Cardiac septum (tissue), 1 donor: ENCODE results near the gene POU2AF1. TPM values are rescaled to one million over a fixed set of nuclear protein-coding genes. Genes with fewer than 3 reads are reported as not detected.
A peak's percentile ranks its signal among the peaks of the same experiment; 100 is the strongest.

Source experiments
- DNase-seq: peaks from one replicate; pipeline ENCODE4 v3.0.0-alpha.2; 2020; ENCODE audit warnings: low spot score
- intact Hi-C: fragments of 100-400 bp; cut with DNase I; formaldehyde crosslinking; loops from one replicate; pipeline ENCODE4 v1.14.0; 2022
- long read RNA-seq: library from polyadenylated mRNA; unstranded; transcript quantifications from one replicate; pipeline ENCODE4 v2.0.0, GENCODE V29; 2021
- total RNA-seq: library from RNA; stranded (reverse); fragmentation: NEBNext Ultra II Directional; extraction: Animal tissue kit (Norgen Biotek cat#: 25700); gene quantifications from one replicate; pipeline ENCODE4 v1.2.1, GENCODE V29; 2021
- donor health status: DM: no; HTN: no; CAD: no.

Gene POU2AF1
- 0.13 TPM for total RNA-seq
- long read RNA-seq, result 0 reads

- intact Hi-C loops, result no loop called here
- no peak for DNase-seq
Observed at GRCh38 chr11:111378861-111379601, at the start of gene POU2AF1. POU2AF1 (minus strand) TSS chr11:111379275; CDS start chr11:111379177, 98 bp downstream.

GRCh38 chr11:111428113-111428876 lies 49.2 kb upstream of the POU2AF1 start:
- DNase-seq, result peak; percentile 4

GRCh38 chr11:111427471-111427912 lies 48.4 kb upstream of the POU2AF1 start:
- intact Hi-C loops, result no loop called here
- no peak for DNase-seq

More at GRCh38 chr11:111428113-111428876, 49.2 kb upstream of the POU2AF1 start:
- intact Hi-C loops, result no loop called here

GRCh38 chr11:111426617-111427016 lies 47.5 kb upstream of the POU2AF1 start:
- DNase-seq, result peak; percentile 39
- intact Hi-C loops, result no loop called here

GRCh38 chr11:111423250-111423615 lies 44.2 kb upstream of the POU2AF1 start:
- DNase-seq, result no peak
- intact Hi-C loops, result loop anchor here (2.0 to 5.0 kb wide), 2 partner anchors 126 to 140 kb away; partner anchors contain the start of gene POU2AF3

- intact Hi-C loops, result loop anchor here (2.0 to 5.0 kb wide), 2 partner anchors 125 to 140 kb away; partner anchors contain the start of gene POU2AF3
- DNase-seq, result no peak
Observed at GRCh38 chr11:111422494-111423249, 43.6 kb upstream of the POU2AF1 start.

- intact Hi-C loops, result loop anchor here (5.0 kb wide), 1 partner anchor 124 kb away; the partner anchor contains the start of gene POU2AF3
- no peak for DNase-seq
Observed at GRCh38 chr11:111421251-111421650, 42.2 kb upstream of the POU2AF1 start.

- DNase-seq, result no peak
- intact Hi-C loops, result loop anchor here (5.0 kb wide), 1 partner anchor 122 kb away; the partner anchor contains the start of gene POU2AF3
Observed at GRCh38 chr11:111419641-111420327, 40.7 kb upstream of the POU2AF1 start.

GRCh38 chr11:111419181-111419580 lies 40.1 kb upstream of the POU2AF1 start:
- intact Hi-C loops, result no loop called here
- no peak for DNase-seq

- intact Hi-C loops, result no loop called here
- no peak for DNase-seq
Observed at GRCh38 chr11:111418436-111418787, 39.3 kb upstream of the POU2AF1 start.

- DNase-seq, result no peak
- intact Hi-C loops, result no loop called here
Observed at GRCh38 chr11:111417766-111418435, 38.8 kb upstream of the POU2AF1 start.

- intact Hi-C loops, result no loop called here
- DNase-seq, result no peak
Observed at GRCh38 chr11:111417011-111417765, 38.1 kb upstream of the POU2AF1 start.

- no peak for DNase-seq
- intact Hi-C loops, result no loop called here
Observed at GRCh38 chr11:111416231-111416960, 37.3 kb upstream of the POU2AF1 start.

- DNase-seq, result no peak
- intact Hi-C loops, result no loop called here
Observed at GRCh38 chr11:111414936-111415335, 35.9 kb upstream of the POU2AF1 start.

GRCh38 chr11:111414267-111414931 lies 35.3 kb upstream of the POU2AF1 start:
- DNase-seq, result no peak
- intact Hi-C loops, result no loop called here

- DNase-seq, result no peak
- intact Hi-C loops, result no loop called here
Observed at GRCh38 chr11:111413849-111414248, 34.8 kb upstream of the POU2AF1 start.

GRCh38 chr11:111412293-111412692 lies 33.2 kb upstream of the POU2AF1 start:
- DNase-seq, result no peak
- intact Hi-C loops, result no loop called here
